GM15510 (cell line): ENCODE data around the gene IGF2R.

Experiments used
- POLR2A ChIP-seq: IDR thresholded peaks from 3 replicates; pipeline ENCODE4 v1.6.1; 2011; ENCODE audit warnings: borderline replicate concordance; ENCODE audit not compliant: insufficient read length; ENCODE audit errors: extremely low read depth

Gene IGF2R

GRCh38 chr6:160139420-160139851 lies 170.6 kb downstream of the IGF2R start:
- TF ChIP-seq POLR2A = no peak

- no peak for TF ChIP-seq POLR2A
Measured at GRCh38 chr6:160141001-160141726, 172.3 kb downstream of the IGF2R start.

- TF ChIP-seq POLR2A = no peak
Measured at GRCh38 chr6:160142115-160142715, 173.3 kb downstream of the IGF2R start.

GRCh38 chr6:160146454-160147145 lies 177.7 kb downstream of the IGF2R start:
- no peak for TF ChIP-seq POLR2A

- TF ChIP-seq POLR2A = no peak
Measured at GRCh38 chr6:160147146-160147536, 178.3 kb downstream of the IGF2R start.

- no peak for TF ChIP-seq POLR2A
Measured at GRCh38 chr6:160154471-160154870, 185.6 kb downstream of the IGF2R start.

- no peak for TF ChIP-seq POLR2A
Measured at GRCh38 chr6:160156842-160157241, 188.0 kb downstream of the IGF2R start.

- no peak for TF ChIP-seq POLR2A
Measured at GRCh38 chr6:160160450-160160849, 191.6 kb downstream of the IGF2R start.
